SU-DHL-6 (cell line): ENCODE measurements around the gene LAMA2.

Experiments
- H2AFZ ChIP-seq: fragments of 200-600 bp; sonication (generic); 2 replicates; pipeline ENCODE4 v1.6.1; 2014; ENCODE audit warnings: low read depth, mild to moderate bottlenecking, moderate library complexity, mixed read lengths, antibody characterized with exemption, low read length; ENCODE audit not compliant: severe bottlenecking
- H3F3A ChIP-seq: fragments of 200-600 bp; shearing (Covaris generic); 2 replicates; pipeline ENCODE4 v1.6.0; 2016; ENCODE audit warnings: antibody characterized with exemption, mild to moderate bottlenecking; ENCODE audit not compliant: insufficient read depth
- H3K27ac ChIP-seq: fragments of 200-600 bp; sonication (generic); 2 replicates; pipeline ENCODE4 v1.5.1; 2016; ENCODE audit warnings: low read depth, mild to moderate bottlenecking, low read length, moderate library complexity, mixed read lengths
- H3K27me3 ChIP-seq: fragments of 200-600 bp; sonication (generic), shearing (Covaris generic); 2 replicates; pipeline ENCODE4 v1.6.0; 2014; ENCODE audit warnings: mild to moderate bottlenecking, low read length
- H3K36me3 ChIP-seq: fragments of 200-600 bp; sonication (generic); 2 replicates; pipeline ENCODE4 v1.6.1; 2014; ENCODE audit warnings: mild to moderate bottlenecking, low read length, mixed read lengths
- H3K4me2 ChIP-seq: fragments of 300-600, 200-600 bp; shearing (Covaris generic), sonication (generic); 2 replicates; pipeline ENCODE4 v1.6.0; 2014; ENCODE audit warnings: low read length, low read depth, mild to moderate bottlenecking; ENCODE audit not compliant: poor library complexity, severe bottlenecking
- H3K4me3 ChIP-seq: fragments of 200-600 bp; sonication (generic); 2 replicates; pipeline ENCODE4 v1.5.1; 2014; ENCODE audit warnings: antibody characterized with exemption, low read length, mild to moderate bottlenecking, mixed read lengths; ENCODE audit not compliant: insufficient read depth, poor library complexity, severe bottlenecking
- H3K79me2 ChIP-seq: fragments of 200-600 bp; sonication (generic); 2 replicates; pipeline ENCODE4 v1.6.1; 2014; ENCODE audit warnings: mild to moderate bottlenecking, low read length, moderate library complexity; ENCODE audit not compliant: insufficient read depth
- H3K9ac ChIP-seq: fragments of 200-600 bp; sonication (generic); 2 replicates; pipeline ENCODE4 v1.7.0; 2014; ENCODE audit warnings: mild to moderate bottlenecking, low read length
- H3K9me2 ChIP-seq: fragments of 200-600 bp; sonication (generic); replicated peaks from 2 replicates; pipeline ENCODE4 v1.6.1; 2014; ENCODE audit warnings: low read length; ENCODE audit not compliant: insufficient read depth
- H3K9me3 ChIP-seq: fragments of 200-600 bp; sonication (generic); 2 replicates; pipeline ENCODE4 v1.6.1; 2014; ENCODE audit warnings: low read length, mixed read lengths; ENCODE audit not compliant: insufficient read depth
- H4K20me1 ChIP-seq: fragments of 200-600 bp; sonication (generic); 2 replicates; pipeline ENCODE4 v1.6.1; 2014; ENCODE audit warnings: low read depth, mild to moderate bottlenecking, antibody characterized with exemption, low read length, moderate library complexity, mixed read lengths
- CTCF ChIP-seq: fragments of 200-600 bp; sonication (generic); IDR thresholded peaks from one replicate; pipeline ENCODE4 v1.5.1; 2017; ENCODE audit warnings: antibody characterized with exemption, mild to moderate bottlenecking, low read length, moderate library complexity; ENCODE audit not compliant: insufficient read depth, poor library complexity, severe bottlenecking
- EZH2phosphoT487 ChIP-seq: fragments of 200-600 bp; sonication (generic), shearing (Covaris generic); conservative IDR thresholded peaks from 2 replicates; pipeline ENCODE4 v1.6.1; 2018; ENCODE audit warnings: mild to moderate bottlenecking, antibody characterized with exemption, low read length, moderate library complexity, mixed read lengths

Gene LAMA2

GRCh38 chr6:129133770-129134192 is 250.8 kb downstream of the LAMA2 start:
- Histone ChIP-seq H3F3A (no peaks in the 10 kb centered on the region), H3K9me3 (no peaks in the 10 kb centered on the region), H3K9me2 (no peaks in the 10 kb centered on the region), H3K79me2 (no peaks in the 10 kb centered on the region), H4K20me1 (no peaks in the 10 kb centered on the region), H3K4me3 (no peak overlapping the region), H2AFZ (no peak overlapping the region), H3K36me3 (no peaks in the 10 kb centered on the region), H3K27me3 (no peaks in the 10 kb centered on the region), H3K4me2 (no peak overlapping the region), H3K27ac (no peak overlapping the region), H3K9ac (no peak overlapping the region)
- TF ChIP-seq EZH2phosphoT487 (no peak), CTCF (no peak)

- Histone ChIP-seq H3K27ac (no peak overlapping the region), H3K9ac (no peak overlapping the region), H3K4me2 (no peak overlapping the region), H3K79me2 (no peaks in the 10 kb centered on the region), H4K20me1 (no peaks in the 10 kb centered on the region), H3K9me2 (no peaks in the 10 kb centered on the region), H3K9me3 (no peaks in the 10 kb centered on the region), H2AFZ (no peak overlapping the region), H3F3A (no peaks in the 10 kb centered on the region), H3K36me3 (no peaks in the 10 kb centered on the region), H3K27me3 (no peaks in the 10 kb centered on the region), H3K4me3 (no peak overlapping the region)
- no peak for TF ChIP-seq CTCF
- no peak for TF ChIP-seq EZH2phosphoT487
Measured at GRCh38 chr6:129134535-129134934, 251.6 kb downstream of the LAMA2 start.

GRCh38 chr6:129135451-129135850 is 252.5 kb downstream of the LAMA2 start:
- H3K27me3 ChIP-seq: no peaks in the 10 kb centered on the region
- no peak overlapping the region for H3K4me3 ChIP-seq
- no peaks in the 10 kb centered on the region for H3K36me3 ChIP-seq
- H3K9ac ChIP-seq: no peak overlapping the region
- no peak overlapping the region for H2AFZ ChIP-seq
- H3K27ac ChIP-seq: no peak overlapping the region
- H3K9me3 ChIP-seq: no peaks in the 10 kb centered on the region
- no peak overlapping the region for H3K4me2 ChIP-seq
- no peaks in the 10 kb centered on the region for H4K20me1 ChIP-seq
- H3K9me2 ChIP-seq: no peaks in the 10 kb centered on the region
- TF ChIP-seq CTCF (no peak), EZH2phosphoT487 (no peak)
- H3K79me2 ChIP-seq: no peaks in the 10 kb centered on the region
- no peaks in the 10 kb centered on the region for H3F3A ChIP-seq
